Stimulated activated CD4-positive, alpha-beta T cell treated with anti-CD3 and anti-CD28 coated beads, Interleukin-15, amount 100 ng/mL, for 48 hours (primary cell): ENCODE data around the gene SLC25A33.
A peak's percentile ranks its signal among the peaks of the same experiment; 100 is the strongest.

Experiments used
- DNase-seq, 2 donors: peaks; one replicate each; pipeline ENCODE4 v3.0.0-alpha.2; 2020; ENCODE audit warnings: low read depth in 2 of 2

SLC25A33 gene

DNA sequence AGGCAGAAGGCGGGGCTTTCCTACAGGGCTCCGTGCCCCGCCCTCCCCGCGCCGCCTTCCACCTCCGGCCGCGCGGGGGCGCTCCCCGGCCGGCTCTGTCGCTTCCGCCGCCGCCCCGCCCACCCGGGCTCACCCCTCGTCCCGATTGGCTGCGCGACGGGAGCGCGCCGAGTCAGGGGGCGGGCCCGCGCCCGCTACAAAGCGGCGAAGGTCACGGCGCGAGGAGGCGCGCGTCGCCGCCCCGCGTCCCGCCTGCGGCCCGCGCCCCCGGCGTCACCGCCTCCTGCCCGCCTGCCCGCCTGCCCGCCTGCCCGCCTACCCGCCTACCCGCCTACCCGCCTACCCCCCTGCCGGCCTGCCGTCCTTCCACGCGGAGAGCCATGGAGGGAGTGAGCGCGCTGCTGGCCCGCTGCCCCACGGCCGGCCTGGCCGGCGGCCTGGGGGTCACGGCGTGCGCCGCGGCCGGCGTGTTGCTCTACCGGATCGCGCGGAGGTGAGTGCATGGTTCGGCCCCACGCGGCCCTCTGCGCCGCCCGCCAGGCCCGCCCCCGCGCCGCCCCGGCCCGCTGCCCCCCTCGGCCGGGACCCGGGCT lies 49.4 kb downstream of the SLC25A33 start, which contains the start of gene TMEM201:
TSS of gene TMEM201 (plus strand) at position 361 of the 593 bp plus-strand sequence. CDS start at position 381, 20 bp downstream.
- DNase-seq: peak; percentile 84 to 95

GRCh38 chr1:9589144-9589718 lies 50.0 kb downstream of the SLC25A33 start:
- DNase-seq: peak in 1 of 2 donors; percentile 21

DNA sequence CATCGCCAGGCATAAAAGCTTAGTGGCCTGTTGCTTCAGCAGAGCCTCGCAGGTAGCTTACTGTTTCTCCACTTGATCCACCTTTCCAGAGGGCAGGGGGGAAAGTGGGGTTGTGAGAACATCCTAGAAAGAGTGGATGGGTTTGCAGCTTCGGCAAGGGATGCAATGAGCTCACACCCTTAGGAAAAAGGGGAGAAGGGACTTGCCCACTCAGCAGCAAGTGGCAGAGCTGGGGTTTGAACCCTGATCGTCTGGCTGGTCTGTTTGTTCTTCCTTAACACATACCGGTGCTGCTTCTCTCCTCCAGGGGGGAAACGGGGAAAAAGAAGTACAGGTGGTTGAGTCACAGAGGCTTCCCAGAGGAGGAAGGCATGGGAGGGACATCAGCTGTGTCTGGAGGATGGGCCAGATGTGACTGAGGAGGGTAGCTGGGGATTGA lies 50.5 kb downstream of the SLC25A33 start:
- DNase-seq: no peak

- DNase-seq: no peak
Observed at GRCh38 chr1:9590201-9590600, 50.9 kb downstream of the SLC25A33 start.

GRCh38 chr1:9590945-9591668 lies 51.8 kb downstream of the SLC25A33 start:
- DNase-seq: no peak

GRCh38 chr1:9591669-9592509 lies 52.6 kb downstream of the SLC25A33 start:
- DNase-seq: no peak

DNA sequence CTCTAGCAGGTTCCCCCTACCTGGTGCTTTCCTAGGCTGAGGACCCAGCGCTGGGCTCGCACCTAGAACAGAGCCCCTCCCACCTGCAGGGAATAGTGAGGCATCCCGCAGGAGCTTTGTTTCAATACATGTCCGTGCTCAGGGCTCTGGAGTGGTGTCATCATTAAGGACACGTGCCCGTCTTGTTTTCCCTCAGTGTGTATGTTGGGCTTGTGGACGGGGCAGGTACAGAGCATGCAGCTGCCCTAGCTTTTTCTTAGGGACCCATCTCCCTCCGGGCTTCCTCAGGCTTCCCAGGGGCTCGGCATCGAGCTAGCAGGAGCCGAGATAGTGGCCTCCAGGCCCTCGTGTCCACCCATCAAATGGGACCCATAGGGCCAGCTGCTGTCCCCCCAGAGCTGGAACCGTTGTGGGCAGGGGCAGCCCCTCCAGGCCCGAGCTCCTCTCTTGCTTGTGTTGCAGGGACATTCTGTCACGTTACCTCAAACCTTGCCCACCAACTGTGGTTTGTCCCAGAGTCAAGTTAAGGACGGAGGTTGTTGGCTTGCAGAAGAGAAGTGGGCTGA lies 53.3 kb downstream of the SLC25A33 start:
- no peak for DNase-seq

DNA sequence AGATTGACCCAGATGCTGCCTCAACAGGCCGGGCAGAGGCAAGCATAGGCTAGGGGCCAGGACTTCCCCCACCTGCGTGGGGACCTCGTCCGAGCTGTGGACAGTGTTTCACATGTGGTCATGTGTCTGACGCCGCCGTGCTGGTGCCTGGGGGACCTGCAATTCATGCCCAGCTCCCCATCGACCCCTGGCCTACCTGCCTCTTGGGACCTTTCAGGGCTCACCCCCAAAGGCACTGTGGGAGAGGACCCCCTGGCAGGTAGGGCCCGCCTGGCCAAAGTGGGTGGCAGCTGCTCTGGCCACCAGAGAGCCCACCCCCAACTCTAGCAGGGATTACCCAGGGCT lies 53.9 kb downstream of the SLC25A33 start:
- DNase-seq: no peak

DNA sequence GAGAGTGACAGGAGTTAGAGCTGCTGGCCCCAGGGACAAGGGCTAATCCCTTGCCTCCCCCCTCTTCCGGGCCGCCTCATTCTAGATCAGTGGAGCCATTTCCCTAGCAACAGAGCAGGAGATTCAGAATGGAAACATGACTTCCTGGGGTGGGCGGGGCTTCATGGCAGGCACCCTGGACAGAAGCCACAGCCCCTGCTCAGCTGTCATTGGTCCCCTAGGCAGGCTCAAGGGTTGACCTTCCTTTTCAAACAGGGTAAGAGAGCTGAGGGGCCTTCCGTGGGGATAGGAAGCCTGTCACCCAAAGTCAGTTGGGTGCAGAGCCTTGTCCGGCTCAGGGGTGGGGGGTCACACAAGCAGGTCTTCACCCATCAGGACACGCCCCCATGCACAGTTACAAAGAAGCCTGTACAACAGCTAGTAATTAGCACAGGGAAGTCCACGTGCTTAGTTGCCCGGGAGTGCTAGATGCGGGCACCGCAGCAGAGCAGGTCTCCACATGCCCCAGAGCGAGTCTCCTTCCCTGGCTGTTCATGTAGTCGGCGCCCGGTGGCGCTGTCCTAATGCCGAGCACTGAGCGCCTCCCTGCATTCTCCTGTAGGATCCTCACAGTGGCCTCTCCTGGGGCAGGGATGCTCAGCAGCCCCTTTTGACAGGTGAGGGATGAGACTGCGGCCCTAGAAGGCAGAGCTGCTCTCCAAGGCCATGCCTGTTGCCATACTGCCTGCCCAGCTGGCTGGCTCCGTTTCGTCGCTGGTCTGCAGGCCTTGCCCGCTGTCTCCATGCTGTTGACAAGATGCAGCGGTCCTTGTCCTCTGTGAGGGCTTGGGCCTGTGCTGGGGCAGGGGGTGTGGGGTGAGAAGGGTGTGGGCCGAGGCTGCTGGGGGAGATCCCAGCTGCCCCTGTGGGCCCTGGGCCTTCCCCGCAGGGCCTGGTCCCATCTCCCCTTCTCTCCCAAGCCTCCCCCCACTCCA lies 54.5 kb downstream of the SLC25A33 start:
- peak in 1 of 2 donors; percentile 26 for DNase-seq

- DNase-seq: no peak
Observed at GRCh38 chr1:9594471-9595155, 55.3 kb downstream of the SLC25A33 start.

GRCh38 chr1:9595156-9595967 lies 56.1 kb downstream of the SLC25A33 start:
- no peak for DNase-seq

GRCh38 chr1:9595968-9596340 lies 56.7 kb downstream of the SLC25A33 start:
- DNase-seq: no peak

DNA sequence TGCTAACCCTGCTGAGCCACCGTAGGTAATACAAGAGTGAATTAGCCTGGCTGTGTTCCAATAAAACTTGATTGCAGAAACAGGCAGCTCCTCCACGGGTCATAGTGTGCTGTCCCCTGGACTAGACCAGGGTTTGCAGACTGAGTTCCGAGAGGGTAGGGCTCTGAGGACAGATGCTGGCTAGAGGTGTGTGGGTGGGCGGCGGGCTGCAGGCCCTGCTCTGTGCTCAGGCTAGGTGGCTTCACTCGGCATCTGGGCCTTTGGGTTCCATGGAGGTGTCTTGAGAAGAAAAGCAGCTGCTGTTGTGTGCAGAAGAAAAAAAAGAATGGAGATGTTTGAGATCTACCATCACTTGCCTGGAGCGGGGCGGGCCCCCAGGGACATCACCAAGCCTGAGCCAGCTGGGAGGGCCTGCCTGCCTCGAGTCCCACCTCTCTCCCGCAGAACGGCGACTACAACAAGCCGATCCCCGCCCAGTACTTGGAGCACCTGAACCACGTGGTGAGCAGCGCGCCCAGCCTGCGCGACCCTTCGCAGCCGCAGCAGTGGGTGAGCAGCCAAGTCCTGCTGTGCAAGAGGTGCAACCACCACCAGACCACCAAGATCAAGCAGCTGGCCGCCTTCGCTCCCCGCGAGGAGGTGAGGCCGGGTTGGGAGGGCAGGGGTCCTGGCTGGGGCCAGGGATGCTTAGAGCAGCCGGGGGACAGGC lies 57.3 kb downstream of the SLC25A33 start:
- DNase-seq: no peak

DNA sequence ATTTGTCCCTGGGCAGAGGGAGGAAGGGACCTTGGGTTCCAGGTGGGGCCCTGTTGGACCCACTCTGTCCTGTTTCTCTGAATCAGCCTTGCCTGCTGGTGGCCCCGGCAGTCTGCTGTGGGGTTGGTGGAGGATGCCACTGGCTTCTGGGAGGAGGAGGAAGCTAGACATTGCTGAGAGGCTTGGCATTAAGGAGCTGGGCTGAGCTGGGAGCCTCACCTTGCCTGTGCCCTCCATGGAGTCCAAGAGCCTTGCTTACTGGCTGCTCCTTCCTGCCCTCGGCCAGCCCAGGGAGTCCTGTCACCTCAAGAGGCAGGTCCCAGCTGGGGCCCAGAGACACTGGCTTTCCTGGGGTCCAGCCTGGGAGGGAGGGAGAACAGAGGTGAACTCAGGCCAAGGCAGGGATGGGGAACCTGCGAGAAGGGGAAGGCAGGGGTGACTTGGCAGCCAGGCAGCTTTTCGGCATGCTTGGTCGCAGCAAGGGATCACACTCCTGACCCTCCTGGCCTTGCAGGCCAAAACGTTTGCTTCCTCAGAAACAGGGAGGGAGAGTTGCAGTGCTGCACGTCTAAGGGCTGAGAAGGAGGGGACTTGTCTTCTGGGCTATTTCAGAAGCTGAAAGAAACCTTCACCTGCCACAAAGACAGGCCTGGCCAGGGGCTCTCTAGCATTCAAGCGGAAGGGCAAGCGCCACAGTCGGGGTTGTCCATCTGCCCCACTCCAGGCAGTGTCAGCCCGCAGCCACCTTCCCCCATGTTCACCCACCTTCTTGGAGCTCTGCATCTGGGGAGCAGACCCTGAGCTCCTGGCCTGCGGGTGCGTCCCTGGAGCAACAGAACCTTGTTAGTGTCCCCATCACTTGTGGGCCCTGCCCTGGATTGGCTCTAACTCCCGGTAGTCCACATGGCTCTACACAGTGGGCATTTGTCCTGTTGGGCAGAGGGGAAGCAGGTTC lies 58.4 kb downstream of the SLC25A33 start:
- DNase-seq: no peak

GRCh38 chr1:9598316-9598700 lies 59.0 kb downstream of the SLC25A33 start:
- DNase-seq: no peak

DNA sequence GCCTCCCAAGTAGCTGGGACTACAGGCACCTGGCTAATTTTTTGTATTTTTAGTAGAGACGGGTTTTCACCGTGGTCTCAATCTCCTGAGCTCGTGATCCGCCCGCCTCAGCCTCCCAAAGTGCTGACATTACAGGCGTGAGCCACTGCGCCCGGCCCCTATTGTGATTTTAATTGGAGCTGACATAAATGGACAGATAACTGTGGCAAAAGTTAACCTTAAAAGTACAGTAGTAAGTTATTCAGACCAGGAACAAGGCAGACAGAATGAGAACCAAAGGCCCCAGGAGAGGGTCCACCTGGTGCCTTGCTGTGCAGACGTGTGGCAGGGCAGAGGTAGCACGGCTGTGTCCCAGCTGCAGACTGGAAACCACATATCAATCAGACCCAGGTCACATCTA lies 60.5 kb downstream of the SLC25A33 start:
- DNase-seq: no peak
